Measurements from ENCODE around the gene SKOR2.

SKOR2 gene

GRCh38 chr18:47254341-47254939 is 3.0 kb upstream of the SKOR2 start:
- Histone ChIP-seq H3K4me3 (no peak overlapping the region), H3K27ac (no peak overlapping the region)
- no peak for DNase-seq (ENCODE audit: low spot score)
- TF ChIP-seq CTCF (IDR thresholded peaks at IDR 0.05): no peak

DNA sequence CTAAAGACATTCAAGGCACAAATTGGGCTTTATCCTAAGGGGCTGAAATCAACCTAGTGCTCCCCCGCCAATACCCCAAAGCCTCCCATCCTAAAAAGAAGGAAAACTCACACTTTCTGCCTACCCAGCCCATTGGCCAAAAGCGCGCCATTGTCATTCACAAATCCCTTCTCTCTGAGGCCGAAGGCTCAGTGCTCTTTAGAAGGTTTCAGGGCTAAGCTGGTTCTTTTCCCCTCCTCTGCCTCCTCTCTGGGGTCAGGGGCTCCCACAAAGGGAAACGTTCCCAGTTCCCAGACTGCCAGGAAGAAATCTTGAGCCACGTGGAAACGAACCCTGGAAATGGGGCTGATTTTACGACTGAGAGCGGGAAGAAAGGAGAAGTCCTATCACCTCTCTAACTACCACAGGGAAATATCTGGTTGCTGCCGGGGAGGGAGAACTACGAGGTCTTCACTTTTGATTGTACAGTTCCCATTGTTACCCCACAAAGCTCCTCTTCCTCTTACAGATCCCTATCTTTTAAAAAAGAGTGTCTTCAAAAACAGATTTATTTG is 1.7 kb upstream of the SKOR2 start:
- no peak for TF ChIP-seq CTCF (IDR thresholded peaks at IDR 0.05)
- H3K27ac ChIP-seq: no peak overlapping the region
- no peak overlapping the region for H3K4me3 ChIP-seq
- no peak for DNase-seq (ENCODE audit: low spot score)

- no peak for DNase-seq (ENCODE audit: low spot score)
- TF ChIP-seq CTCF (IDR thresholded peaks at IDR 0.05): no peak
- Histone ChIP-seq H3K27ac (no peak overlapping the region), H3K4me3 (no peak overlapping the region)
Observed at GRCh38 chr18:47250391-47251046, 941 bp downstream of the SKOR2 start.

GRCh38 chr18:47249314-47249981 is 2.0 kb downstream of the SKOR2 start:
- H3K27ac ChIP-seq: no peak overlapping the region
- no peak overlapping the region for H3K4me3 ChIP-seq
- DNase-seq (ENCODE audit: low spot score): no peak
- TF ChIP-seq CTCF (IDR thresholded peaks at IDR 0.05): no peak

- no peak overlapping the region for H3K27ac ChIP-seq
- TF ChIP-seq CTCF (IDR thresholded peaks at IDR 0.05): no peak
- no peak overlapping the region for H3K4me3 ChIP-seq
- DNase-seq (ENCODE audit: low spot score): no peak
Observed at GRCh38 chr18:47248604-47249313, 2.7 kb downstream of the SKOR2 start.

DNA sequence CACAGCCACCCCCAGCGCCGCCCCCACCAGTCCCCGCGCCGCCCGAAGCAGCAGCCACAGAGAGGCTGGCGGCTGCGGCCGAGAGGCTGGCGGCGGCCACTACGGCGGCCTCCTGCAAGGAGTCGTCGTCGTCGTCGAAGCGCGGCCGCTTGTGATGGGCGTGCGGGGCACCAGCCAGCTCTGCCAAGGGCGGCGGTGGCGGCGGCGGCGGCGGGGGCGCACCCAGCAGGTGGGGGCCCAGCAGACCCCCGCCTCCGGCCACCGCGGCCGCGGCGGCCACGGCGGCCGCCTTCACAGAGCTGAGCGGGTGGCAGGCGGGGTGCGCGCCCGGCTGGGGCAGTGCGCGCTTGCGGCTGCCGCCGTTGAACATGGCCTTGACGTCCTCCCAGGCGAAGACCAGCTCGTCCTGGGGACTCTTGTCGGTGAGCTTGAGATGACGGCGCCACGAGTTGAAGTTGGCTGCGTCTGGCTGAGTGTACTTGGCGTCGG is 3.3 kb downstream of the SKOR2 start:
- Histone ChIP-seq H3K27ac (no peak overlapping the region), H3K4me3 (peak overlapping the region; percentile 39)
- TF ChIP-seq CTCF (IDR thresholded peaks at IDR 0.05): no peak
- no peak for DNase-seq (ENCODE audit: low spot score)

Measured in coronary artery (tissue), 2 donors.